Brain microvascular endothelial cell (primary cell): ENCODE results near the gene ERICH6B.
A peak's percentile ranks its signal among the peaks of the same experiment; 100 is the strongest.
"Not testable (repeated sequence)": the region's sequence is repeated elsewhere in the genome, so short reads cannot be mapped to it uniquely, and the experiment has no call there.

ENCODE experiments used
- DNase-seq: peaks from one replicate; pipeline ENCODE4 v3.0.0-alpha.2; 2020
- H3K27ac ChIP-seq: fragments of 250-450 bp; sonication (Bioruptor Pico); 2 replicates; pipeline ENCODE4 v1.5.1; 2020; ENCODE audit warnings: mild to moderate bottlenecking, moderate library complexity
- H3K27me3 ChIP-seq: fragments of 250-450 bp; sonication (Bioruptor Pico); replicated peaks from 2 replicates; pipeline ENCODE4 v1.5.1; 2020; ENCODE audit warnings: mild to moderate bottlenecking
- H3K36me3 ChIP-seq: fragments of 250-450 bp; sonication (Bioruptor Pico); replicated peaks from 2 replicates; pipeline ENCODE4 v1.5.1; 2020; ENCODE audit warnings: mild to moderate bottlenecking
- H3K4me3 ChIP-seq: 2 replicates; pipeline ENCODE4 v1.5.1; 2011; ENCODE audit warnings: low read depth, mild to moderate bottlenecking, control low read depth, low read length, moderate library complexity
- in situ Hi-C: cut with HindIII; loops from 2 replicates; pipeline ENCODE4 v1.10.0; 2017; ENCODE audit warnings: low sequenced_read_pairs, low pct_ligation_motif_present
- TF ChIP-seq, protein P1 (sequence below): IDR thresholded peaks from 2 replicates; pipeline ENCODE4 v1.5.1; 2011; ENCODE audit warnings: low read depth, mild to moderate bottlenecking, moderate library complexity, low read length, control low read depth, inconsistent platforms; ENCODE audit errors: missing control alignments

Gene ERICH6B

DNA sequence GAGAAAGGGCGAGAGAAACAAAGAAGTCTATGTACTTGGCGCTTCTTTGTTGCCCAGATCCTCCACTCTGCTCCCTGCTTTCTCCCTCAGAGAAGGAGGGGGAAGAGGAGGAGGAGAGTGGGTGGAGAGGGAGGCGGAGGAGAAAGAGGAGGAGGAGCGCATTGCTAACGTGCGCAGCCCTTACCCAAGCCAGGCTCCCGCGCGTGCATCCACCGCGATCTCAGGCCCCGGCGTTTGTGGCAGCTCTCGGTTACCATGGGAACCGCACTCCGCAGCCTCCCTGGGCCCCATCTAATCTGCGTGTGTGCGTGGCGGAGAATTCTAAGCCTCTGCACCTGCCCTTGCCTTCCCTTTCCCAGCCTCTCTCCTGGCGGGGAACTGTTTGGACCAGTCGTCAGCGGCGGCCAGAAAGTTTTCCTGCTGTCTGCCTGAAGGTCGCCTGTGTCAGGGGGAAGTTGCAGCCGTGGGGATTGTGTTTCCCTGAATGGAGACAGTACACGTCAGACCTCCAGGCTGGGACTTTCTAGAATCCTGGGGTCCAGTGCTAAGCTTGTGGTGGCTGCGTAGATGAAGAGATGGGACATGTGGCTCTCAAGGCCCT, at the start of gene ERICH6B:
Gene ERICH6B, minus strand, starts transcription at position 239 of the 601 bp plus-strand sequence. CDS start 18,734 bp downstream, outside the sequence.
- in situ Hi-C loops: no loop called here
- TF ChIP-seq, protein P1, sequence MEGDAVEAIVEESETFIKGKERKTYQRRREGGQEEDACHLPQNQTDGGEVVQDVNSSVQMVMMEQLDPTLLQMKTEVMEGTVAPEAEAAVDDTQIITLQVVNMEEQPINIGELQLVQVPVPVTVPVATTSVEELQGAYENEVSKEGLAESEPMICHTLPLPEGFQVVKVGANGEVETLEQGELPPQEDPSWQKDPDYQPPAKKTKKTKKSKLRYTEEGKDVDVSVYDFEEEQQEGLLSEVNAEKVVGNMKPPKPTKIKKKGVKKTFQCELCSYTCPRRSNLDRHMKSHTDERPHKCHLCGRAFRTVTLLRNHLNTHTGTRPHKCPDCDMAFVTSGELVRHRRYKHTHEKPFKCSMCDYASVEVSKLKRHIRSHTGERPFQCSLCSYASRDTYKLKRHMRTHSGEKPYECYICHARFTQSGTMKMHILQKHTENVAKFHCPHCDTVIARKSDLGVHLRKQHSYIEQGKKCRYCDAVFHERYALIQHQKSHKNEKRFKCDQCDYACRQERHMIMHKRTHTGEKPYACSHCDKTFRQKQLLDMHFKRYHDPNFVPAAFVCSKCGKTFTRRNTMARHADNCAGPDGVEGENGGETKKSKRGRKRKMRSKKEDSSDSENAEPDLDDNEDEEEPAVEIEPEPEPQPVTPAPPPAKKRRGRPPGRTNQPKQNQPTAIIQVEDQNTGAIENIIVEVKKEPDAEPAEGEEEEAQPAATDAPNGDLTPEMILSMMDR: no peak
- Histone ChIP-seq H3K27ac (no peak within 1 kb of the TSS), H3K4me3 (peak within 1 kb of the TSS; percentile 27), H3K27me3 (peaks cover 23% of the 10 kb centered on the region), H3K36me3 (no peaks in the 10 kb centered on the region)
- DNase-seq: peak; percentile 37

DNA sequence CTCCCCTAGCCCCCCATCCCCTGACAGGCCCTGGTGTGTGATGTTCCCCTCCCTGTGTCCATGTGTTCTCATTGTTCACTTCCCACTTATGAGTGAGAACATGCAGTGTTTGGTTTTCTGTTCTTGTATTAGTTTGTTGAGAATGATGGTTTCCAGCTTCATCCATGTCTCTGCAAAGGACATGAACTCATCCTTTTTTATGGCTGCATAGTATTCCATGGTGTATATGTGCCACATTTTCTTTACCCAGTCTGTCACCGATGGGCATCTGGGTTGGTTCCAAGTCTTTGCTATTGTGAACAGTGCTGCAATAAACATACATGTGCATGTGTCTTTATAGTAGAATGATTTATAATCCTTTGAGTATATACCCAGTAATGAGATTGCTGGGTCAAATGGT, 47.4 kb upstream of the ERICH6B start:
- H3K27me3 ChIP-seq, in situ Hi-C loops, H3K4me3 ChIP-seq: not testable (repeated sequence)

DNA sequence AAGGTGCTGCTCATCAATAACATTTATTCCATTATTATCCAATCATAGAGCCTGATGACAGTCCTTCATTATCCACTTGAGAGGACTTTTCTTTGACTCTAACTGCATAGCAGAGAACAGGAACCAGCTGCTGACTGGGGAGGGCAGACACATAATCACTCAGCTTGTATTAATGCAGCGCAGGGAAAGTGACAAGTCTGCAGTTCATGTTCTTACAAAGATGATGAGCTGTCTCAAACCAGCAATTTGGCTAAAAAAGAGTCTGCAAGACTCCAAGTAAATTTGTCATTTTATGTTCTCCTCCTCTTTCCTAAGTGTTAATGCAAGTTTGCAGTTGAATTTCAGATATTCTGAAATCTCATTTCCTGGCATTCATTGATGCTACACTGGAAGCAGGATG, 46.6 kb upstream of the ERICH6B start:
- DNase-seq: no peak
- Histone ChIP-seq H3K36me3 (no peaks in the 10 kb centered on the region), H3K4me3 (no peak overlapping the region), H3K27ac (no peak overlapping the region), H3K27me3 (no peaks in the 10 kb centered on the region)
- TF ChIP-seq, protein P1: no peak
- in situ Hi-C loops: no loop called here

More for the DNA sequence above, 47.4 kb upstream of the ERICH6B start:
- not testable (repeated sequence) for H3K36me3 ChIP-seq, H3K27ac ChIP-seq, DNase-seq

DNA sequence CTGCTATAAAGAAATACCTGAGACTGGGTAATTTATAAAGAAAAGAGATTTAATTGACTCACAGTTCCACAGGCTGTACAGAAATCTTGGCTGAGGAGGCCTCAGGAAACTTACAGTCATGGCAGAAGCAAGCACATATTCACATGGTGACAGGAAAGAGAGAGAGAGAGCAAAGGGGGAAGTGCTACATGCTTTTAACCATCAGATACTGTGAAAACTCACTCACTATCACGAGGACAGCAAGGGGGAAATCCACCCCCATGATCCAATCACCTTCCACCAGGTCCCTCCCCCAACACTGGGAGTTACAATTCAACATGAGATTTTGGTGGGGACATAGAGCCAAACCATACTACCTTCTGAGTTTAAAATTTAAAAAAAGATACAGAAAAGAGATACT, 44.9 kb upstream of the ERICH6B start:
- H3K4me3 ChIP-seq, in situ Hi-C loops, H3K36me3 ChIP-seq, DNase-seq, H3K27ac ChIP-seq, H3K27me3 ChIP-seq: not testable (repeated sequence)

DNA sequence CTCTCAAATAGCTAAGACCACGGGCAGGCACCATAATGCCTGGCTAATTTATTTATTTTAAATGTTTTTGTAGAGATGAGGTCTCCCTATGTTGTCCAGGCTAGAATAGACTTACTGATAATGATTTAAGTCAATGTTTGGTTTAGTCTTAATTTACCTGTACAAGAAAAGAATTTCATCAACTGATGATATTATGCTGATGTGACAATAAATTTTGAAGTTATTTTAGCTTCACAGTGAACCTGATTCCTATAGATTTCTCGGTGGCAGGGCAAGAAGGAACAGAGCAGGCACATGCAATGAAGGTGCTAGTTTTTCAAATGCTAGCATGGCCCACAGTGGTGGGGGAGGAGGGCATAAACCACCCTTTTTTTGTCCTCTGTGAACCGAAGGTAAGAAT, 44.0 kb upstream of the ERICH6B start:
- in situ Hi-C loops: no loop called here
- H3K4me3 ChIP-seq: no peak overlapping the region
- TF ChIP-seq, protein P1: no peak

DNA sequence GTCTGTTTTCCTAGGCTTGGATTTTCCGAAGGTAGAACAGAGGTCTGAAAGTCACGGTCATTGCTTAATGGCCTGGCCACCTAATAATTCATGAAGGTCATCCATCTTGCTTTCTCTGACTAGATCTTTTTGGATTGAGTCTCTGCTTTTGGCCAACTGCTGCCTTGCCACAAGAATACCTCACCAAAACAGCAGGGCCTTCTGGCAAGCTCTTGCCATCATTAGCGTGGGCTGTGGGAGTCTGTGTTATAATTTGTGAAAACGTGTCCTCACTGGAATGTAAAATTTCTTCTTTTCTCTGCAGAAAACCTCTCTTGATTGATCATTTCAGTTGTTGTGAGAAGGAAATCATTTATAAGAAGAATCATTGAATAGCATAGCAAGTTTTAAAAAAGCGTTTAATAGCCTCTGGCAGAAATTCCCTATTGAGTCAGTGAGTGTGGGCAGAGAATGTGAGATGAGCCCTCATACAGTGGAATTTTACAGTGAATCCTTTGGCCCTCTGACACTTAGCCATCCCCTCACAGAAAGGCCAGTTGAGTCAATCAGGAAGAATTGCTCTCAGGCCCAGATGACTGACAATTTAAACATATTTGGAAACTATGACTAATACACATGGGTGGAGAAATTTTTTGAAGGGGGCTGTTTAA, 43.2 kb upstream of the ERICH6B start:
- H3K27ac ChIP-seq: no peak overlapping the region
- H3K27me3 ChIP-seq: no peaks in the 10 kb centered on the region
- no peak overlapping the region for H3K4me3 ChIP-seq
- DNase-seq: peak; percentile 55
- TF ChIP-seq, protein P1: no peak
- in situ Hi-C loops: no loop called here
- H3K36me3 ChIP-seq: no peaks in the 10 kb centered on the region

More for the DNA sequence above, 44.0 kb upstream of the ERICH6B start:
- DNase-seq: no peak
- Histone ChIP-seq H3K36me3 (no peaks in the 10 kb centered on the region), H3K27ac (no peak overlapping the region), H3K27me3 (no peaks in the 10 kb centered on the region)
